ENCODE data around the gene SPAG6. TPM values are rescaled to one million over a fixed set of nuclear protein-coding genes. Genes with fewer than 3 reads are reported as not detected.

The SPAG6 gene
- total RNA-seq, 4 donors from 2014 or later: 0.19 TPM; not detected in 3

DNA sequence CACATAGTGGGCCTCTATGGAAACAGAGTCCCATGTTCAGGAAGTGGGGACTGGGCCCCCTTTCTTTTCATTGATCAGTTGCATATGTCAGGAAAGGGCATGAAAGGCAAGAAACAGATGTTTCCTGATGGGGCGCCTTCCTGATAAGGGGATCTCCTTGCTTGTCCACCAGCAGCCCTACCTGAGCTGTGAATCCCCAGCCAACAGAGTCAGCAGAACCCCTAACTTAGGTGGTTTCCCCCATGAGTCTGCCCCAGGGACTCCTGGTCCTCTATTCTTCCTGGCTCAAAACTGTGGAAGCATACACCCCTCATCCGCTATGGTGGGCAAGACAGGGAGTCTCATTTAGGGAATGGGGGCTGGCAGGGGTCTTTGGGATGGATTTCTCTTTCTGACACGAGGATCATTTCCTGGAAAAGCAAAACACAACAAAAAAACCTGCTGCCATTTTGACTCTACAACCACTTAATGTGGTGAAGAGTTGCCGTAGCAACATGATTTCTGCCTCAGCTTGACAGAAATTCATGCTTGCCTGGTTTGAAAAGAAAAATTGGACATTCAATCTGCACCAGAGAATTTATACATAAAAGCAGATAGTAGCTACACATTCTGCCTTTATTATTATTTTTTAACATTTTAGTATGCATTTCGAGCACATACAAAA, 119.8 kb downstream of the SPAG6 start:
- Histone ChIP-seq H3K36me3 (no peaks in the 10 kb centered on the region), H3K27me3 (no peaks in the 10 kb centered on the region), H3K27ac (replicated peaks in 1 of 4) (no peak overlapping the region), H3K4me1 (no peaks in the 10 kb centered on the region), H3K9me3 (no peaks in the 10 kb centered on the region), H3K4me3 (no peak overlapping the region)
- intact Hi-C loops (cut with DNase I): no loop called here
- 88% methylated on average over 5 of the region's 5 CpGs for WGBS
- TF ChIP-seq POLR2A (IDR thresholded peaks at IDR 0.05; ENCODE audit: low read depth) (no peak), POLR2AphosphoS5 (IDR thresholded peaks at IDR 0.05) (no peak), EP300 (IDR thresholded peaks at IDR 0.05) (no peak)
- TF ChIP-seq, protein P1, sequence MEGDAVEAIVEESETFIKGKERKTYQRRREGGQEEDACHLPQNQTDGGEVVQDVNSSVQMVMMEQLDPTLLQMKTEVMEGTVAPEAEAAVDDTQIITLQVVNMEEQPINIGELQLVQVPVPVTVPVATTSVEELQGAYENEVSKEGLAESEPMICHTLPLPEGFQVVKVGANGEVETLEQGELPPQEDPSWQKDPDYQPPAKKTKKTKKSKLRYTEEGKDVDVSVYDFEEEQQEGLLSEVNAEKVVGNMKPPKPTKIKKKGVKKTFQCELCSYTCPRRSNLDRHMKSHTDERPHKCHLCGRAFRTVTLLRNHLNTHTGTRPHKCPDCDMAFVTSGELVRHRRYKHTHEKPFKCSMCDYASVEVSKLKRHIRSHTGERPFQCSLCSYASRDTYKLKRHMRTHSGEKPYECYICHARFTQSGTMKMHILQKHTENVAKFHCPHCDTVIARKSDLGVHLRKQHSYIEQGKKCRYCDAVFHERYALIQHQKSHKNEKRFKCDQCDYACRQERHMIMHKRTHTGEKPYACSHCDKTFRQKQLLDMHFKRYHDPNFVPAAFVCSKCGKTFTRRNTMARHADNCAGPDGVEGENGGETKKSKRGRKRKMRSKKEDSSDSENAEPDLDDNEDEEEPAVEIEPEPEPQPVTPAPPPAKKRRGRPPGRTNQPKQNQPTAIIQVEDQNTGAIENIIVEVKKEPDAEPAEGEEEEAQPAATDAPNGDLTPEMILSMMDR (IDR thresholded peaks at IDR 0.05): no peak
- no peak for DNase-seq (ENCODE audit: extremely low spot score)

DNA sequence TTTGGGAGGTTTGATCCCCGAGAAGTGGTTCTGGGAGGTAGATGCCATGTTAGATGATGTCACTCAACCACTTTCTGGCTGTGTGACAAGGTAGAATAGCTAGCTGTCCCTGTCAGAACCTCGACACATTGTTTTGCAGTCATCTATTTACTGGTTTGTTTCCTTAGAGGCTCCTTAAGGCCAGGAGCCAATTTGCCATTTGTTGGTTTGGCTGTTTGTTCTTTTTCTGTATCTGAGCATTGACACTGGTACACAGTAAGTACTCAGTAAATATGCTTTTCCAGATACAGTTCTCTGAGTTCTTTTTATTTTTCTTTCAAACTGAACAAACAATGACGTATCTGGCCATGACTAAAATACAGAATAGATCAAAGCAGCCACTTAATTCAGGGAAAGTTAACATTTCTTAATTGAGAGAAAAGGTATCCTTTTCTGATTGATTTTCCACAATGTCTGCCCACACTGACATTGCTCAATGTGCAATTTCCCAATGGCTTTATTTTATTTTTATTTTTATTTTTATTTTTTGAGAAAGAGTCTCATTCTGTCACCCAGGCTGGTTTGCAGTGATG, 121.6 kb downstream of the SPAG6 start:
- no peak overlapping the region for H3K27ac ChIP-seq (replicated peaks in 1 of 4)
- no peak for DNase-seq (ENCODE audit: extremely low spot score)
- peaks cover 0 to 5% (median under 1%) of the 10 kb centered on the region in 4 donors for H3K27me3 ChIP-seq
- intact Hi-C loops (cut with DNase I): no loop called here
- H3K4me3 ChIP-seq: no peak overlapping the region
- WGBS: 91% methylated on average over 3 of the region's 3 CpGs
- H3K9me3 ChIP-seq: no peaks in the 10 kb centered on the region
- no peak for TF ChIP-seq POLR2AphosphoS5 (IDR thresholded peaks at IDR 0.05)
- TF ChIP-seq, protein P1 (IDR thresholded peaks at IDR 0.05): no peak
- no peak for TF ChIP-seq POLR2A (IDR thresholded peaks at IDR 0.05; ENCODE audit: low read depth)
- TF ChIP-seq EP300 (IDR thresholded peaks at IDR 0.05): no peak
- no peaks in the 10 kb centered on the region for H3K36me3 ChIP-seq
- no peaks in the 10 kb centered on the region for H3K4me1 ChIP-seq

Small RNA genes within 50 kb of the gene (small RNA-seq; reads per million reads assigned to genes)
- gene AL158211.3: 0 to 0.19 (median 0) reads per million in 3 donors

Other genes with a start within 250 kb of the SPAG6 start
- not detected for gene EBLN1, start 127.5 kb upstream of the SPAG6 start, total RNA-seq
- 10 to 100 TPM; 25.5 to 41.1 (median 31.5) TPM for gene COMMD3, start 29.1 kb upstream of the SPAG6 start, total RNA-seq
- 100 to 1,000 TPM in 2 of 4 donors, 10 to 100 TPM in 2; 74.4 to 106 (median 89.4) TPM for gene BMI1, start 24.4 kb upstream of the SPAG6 start, total RNA-seq